HL-60 (cell line): ENCODE results near the gene SUN2.

Source experiments
- CTCF ChIP-seq: IDR thresholded peaks from one replicate; pipeline ENCODE4 v1.5.1; 2011; ENCODE audit warnings: low read length, control low read depth, inconsistent platforms; ENCODE audit not compliant: insufficient read depth
- POLR2AphosphoS5 ChIP-seq: IDR thresholded peaks from 2 replicates; pipeline ENCODE4 v1.6.1; 2012; ENCODE audit warnings: low read depth
- REST ChIP-seq: IDR thresholded peaks from 2 replicates; pipeline ENCODE4 v1.6.1; 2012; ENCODE audit warnings: low read depth; ENCODE audit not compliant: insufficient replicate concordance

GRCh38 chr22:38753948-38754750 is 1.6 kb downstream of the SUN2 start:
- no peak for TF ChIP-seq POLR2AphosphoS5
- no peak for TF ChIP-seq CTCF
- no peak for TF ChIP-seq REST
